ENCODE results near the gene SLC17A7.

GRCh38 chr19:49468746-49469447, 27.6 kb upstream of the SLC17A7 start:
- TF ChIP-seq CTCF (conservative IDR thresholded peaks at IDR 0.05) = no peak
- TF ChIP-seq ZFX (IDR thresholded peaks at IDR 0.05) = no peak

Measured in C4-2B (cell line).